Mucosa of descending colon (tissue), 3 donors: ENCODE measurements around the gene PLA2G6. TPM values are rescaled to one million over a fixed set of nuclear protein-coding genes. Genes with fewer than 3 reads are reported as not detected.
A peak's percentile ranks its signal among the peaks of the same experiment; 100 is the strongest.

ENCODE experiments used
- ATAC-seq: fragments of 200-7000 bp; cut with Tn5 transposase; one replicate; pipeline ENCODE4 v1.9.1; 2020; ENCODE audit warnings: mild to moderate bottlenecking, moderate library complexity
- DNase-seq, 3 donors: peaks; one replicate each; pipeline ENCODE4 v3.0.0-alpha.2; 2020
- H3K36me3 ChIP-seq: fragments of 200-600 bp; one replicate; pipeline ENCODE4 v1.8.0; 2021; ENCODE audit warnings: low read depth, mild to moderate bottlenecking
- H3K4me1 ChIP-seq: fragments of 200-600 bp; one replicate; pipeline ENCODE4 v1.8.0; 2021; ENCODE audit warnings: low read depth, mild to moderate bottlenecking
- H3K4me3 ChIP-seq: fragments of 200-600 bp; one replicate; pipeline ENCODE4 v1.8.0; 2021; ENCODE audit warnings: mild to moderate bottlenecking
- H3K9me3 ChIP-seq: fragments of 200-600 bp; one replicate; pipeline ENCODE4 v1.8.0; 2021; ENCODE audit warnings: mild to moderate bottlenecking
- CTCF ChIP-seq: fragments of 200-600 bp; IDR thresholded peaks from one replicate; pipeline ENCODE4 v1.8.0; 2022; ENCODE audit warnings: antibody characterized with exemption, mild to moderate bottlenecking
- intact Hi-C, 2 donors: fragments of 100-400 bp; cut with DNase I in 1 of 2; cut with micrococcal nuclease in 1 of 2; formaldehyde crosslinking; loops; one replicate each; pipeline versions ENCODE4 v1.11.0 to v1.11.1; 2022; cut with DNase I, micrococcal nuclease
- total RNA-seq, 3 donors: library from RNA; stranded (reverse); fragmentation: NEBNext Ultra II Directional in 2 of 3; extraction: Animal tissue kit (Norgen Biotek cat#: 25700) in 2 of 3; gene quantifications; one replicate each; pipeline versions ENCODE4 v1.2.1 to v1.2.4, GENCODE V29; 2021 to 2023
- donor health status: DM: no; HTN: no; CAD: no; lungs with moderate emphysema.
- donor health status: DM: no; HTN: no; CAD: no.
- donor health status: DM: no; HTN: yes; CAD: no.

Gene PLA2G6
- total RNA-seq, 3 donors from 2014 or later, result 28.5 to 38.7 (median 35.9) TPM

- DNase-seq (peak in 1 of 3 donors; percentile 29), ATAC-seq (no peak)
- H3K36me3 ChIP-seq, result no peaks in the 10 kb centered on the region
- intact Hi-C loops, result no loop called here
- peaks cover 5% of the 10 kb centered on the region for H3K4me1 ChIP-seq
- no peaks in the 10 kb centered on the region for H3K9me3 ChIP-seq
- no peak overlapping the region for H3K4me3 ChIP-seq
- no peak for TF ChIP-seq CTCF
Measured at GRCh38 chr22:38075961-38076360, 105.7 kb downstream of the PLA2G6 start.

- Histone ChIP-seq H3K36me3 (no peaks in the 10 kb centered on the region), H3K4me3 (no peak overlapping the region), H3K9me3 (no peaks in the 10 kb centered on the region), H3K4me1 (no peaks in the 10 kb centered on the region)
- intact Hi-C loops, result no loop called here
- no peak for TF ChIP-seq CTCF
- DNase-seq (peak in 2 of 3 donors; percentile 21 to 41), ATAC-seq (no peak)
Measured at GRCh38 chr22:38075105-38075825, 106.4 kb downstream of the PLA2G6 start.

- no peak for ATAC-seq
- no peaks in the 10 kb centered on the region for H3K4me1 ChIP-seq
- TF ChIP-seq CTCF, result no peak
- H3K9me3 ChIP-seq, result no peaks in the 10 kb centered on the region
- intact Hi-C loops, result no loop called here
- peak in 1 of 3 donors; percentile 42 for DNase-seq
- no peaks in the 10 kb centered on the region for H3K36me3 ChIP-seq
- no peak overlapping the region for H3K4me3 ChIP-seq
Measured at GRCh38 chr22:38074181-38075104, 107.2 kb downstream of the PLA2G6 start.

- ATAC-seq (no peak), DNase-seq (peak in 1 of 3 donors; percentile 37)
- intact Hi-C loops, result no loop called here
- H3K36me3 ChIP-seq, result no peaks in the 10 kb centered on the region
- no peak overlapping the region for H3K4me3 ChIP-seq
- no peak for TF ChIP-seq CTCF
- H3K4me1 ChIP-seq, result no peaks in the 10 kb centered on the region
- no peaks in the 10 kb centered on the region for H3K9me3 ChIP-seq
Measured at GRCh38 chr22:38073150-38074130, 108.2 kb downstream of the PLA2G6 start.
